Mucosa of rectum (tissue), 2 donors: ENCODE measurements around the gene CFAP53.
"Not testable (repeated sequence)": the region's sequence is repeated elsewhere in the genome, so short reads cannot be mapped to it uniquely, and the experiment has no call there.

Experiments
- H3K27ac ChIP-seq, 2 donors: one replicate each; pipeline ENCODE4 v1.7.0; 2013; ENCODE audit warnings: inconsistent platforms in 2 of 2, low read depth in 2 of 2, low read length in 2 of 2
- H3K27me3 ChIP-seq, 2 donors: one replicate each; pipeline ENCODE4 v1.7.0; 2013; ENCODE audit warnings: low read length in 2 of 2; ENCODE audit not compliant: control insufficient read depth in 2 of 2, insufficient read depth in 2 of 2
- H3K36me3 ChIP-seq, 2 donors: one replicate each; pipeline ENCODE4 v1.7.0; 2013; ENCODE audit warnings: low read length in 2 of 2; ENCODE audit not compliant: control insufficient read depth in 2 of 2, insufficient read depth in 2 of 2
- H3K4me1 ChIP-seq, 2 donors: one replicate each; pipeline ENCODE4 v1.7.0; 2013; ENCODE audit warnings: low read length in 2 of 2, mild to moderate bottlenecking in 1 of 2; ENCODE audit not compliant: control insufficient read depth in 2 of 2, insufficient read depth in 2 of 2
- H3K4me3 ChIP-seq, 2 donors: one replicate each; pipeline ENCODE4 v1.7.0; 2013; ENCODE audit warnings: low read length in 2 of 2
- H3K9ac ChIP-seq, 2 donors: one replicate each; pipeline ENCODE4 v1.7.0; 2013; ENCODE audit warnings: low read length in 2 of 2, low read depth in 1 of 2, mild to moderate bottlenecking in 1 of 2
- H3K9me3 ChIP-seq, 2 donors: one replicate each; pipeline ENCODE4 v1.7.0; 2013; ENCODE audit warnings: low read length in 2 of 2; ENCODE audit not compliant: control insufficient read depth in 2 of 2
- donor health status: healthy.
- donor health status: Normal muscosa, but diverticular disease.

CFAP53 gene

DNA sequence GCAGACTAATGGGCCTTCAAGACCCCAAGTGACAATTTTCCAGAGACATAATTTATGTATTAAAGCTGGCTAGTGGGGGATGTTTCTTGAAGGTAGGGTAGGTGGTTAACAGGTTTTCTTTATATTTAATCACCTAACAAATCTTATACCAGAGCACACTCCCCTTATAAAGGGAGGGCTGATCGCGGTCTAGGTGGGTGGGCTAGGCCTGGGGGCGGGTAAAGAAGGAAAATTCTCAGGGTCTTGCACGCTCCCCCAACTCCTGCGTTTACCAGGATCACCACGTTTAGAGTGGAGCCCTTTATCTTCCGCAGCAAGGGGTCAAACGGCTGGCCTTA, 41.1 kb upstream of the CFAP53 start:
- peaks cover 0 to 3% of the 10 kb centered on the region in 2 donors for H3K27me3 ChIP-seq
- H3K36me3 ChIP-seq = no peaks in the 10 kb centered on the region
- H3K9ac ChIP-seq = peak overlapping the region; percentile 21 to 28
- H3K27ac ChIP-seq = peak overlapping the region in 1 of 2 donors; percentile 38
- no peaks in the 10 kb centered on the region for H3K9me3 ChIP-seq
- H3K4me1 ChIP-seq = peaks cover 0 to 6% of the 10 kb centered on the region in 2 donors
- peak overlapping the region; percentile 63 to 78 for H3K4me3 ChIP-seq

- Histone ChIP-seq H3K4me3 (peak overlapping the region in 1 of 2 donors; percentile 78), H3K27me3 (peaks cover 0 to 3% of the 10 kb centered on the region in 2 donors), H3K9me3 (no peaks in the 10 kb centered on the region), H3K36me3 (no peaks in the 10 kb centered on the region), H3K27ac (peak overlapping the region in 1 of 2 donors; percentile 38), H3K4me1 (peaks cover 0 to 6% of the 10 kb centered on the region in 2 donors), H3K9ac (peak overlapping the region in 1 of 2 donors; percentile 28)
Measured at GRCh38 chr18:50306944-50307343, 40.6 kb upstream of the CFAP53 start.

GRCh38 chr18:50301074-50301473, 34.8 kb upstream of the CFAP53 start:
- peaks cover 0 to 12% of the 10 kb centered on the region in 2 donors for H3K27me3 ChIP-seq
- H3K4me3 ChIP-seq = no peak overlapping the region
- H3K9me3 ChIP-seq = no peaks in the 10 kb centered on the region
- no peak overlapping the region for H3K27ac ChIP-seq
- H3K9ac ChIP-seq = no peak overlapping the region
- peaks cover 0 to 3% of the 10 kb centered on the region in 2 donors for H3K4me1 ChIP-seq
- H3K36me3 ChIP-seq = no peaks in the 10 kb centered on the region

DNA sequence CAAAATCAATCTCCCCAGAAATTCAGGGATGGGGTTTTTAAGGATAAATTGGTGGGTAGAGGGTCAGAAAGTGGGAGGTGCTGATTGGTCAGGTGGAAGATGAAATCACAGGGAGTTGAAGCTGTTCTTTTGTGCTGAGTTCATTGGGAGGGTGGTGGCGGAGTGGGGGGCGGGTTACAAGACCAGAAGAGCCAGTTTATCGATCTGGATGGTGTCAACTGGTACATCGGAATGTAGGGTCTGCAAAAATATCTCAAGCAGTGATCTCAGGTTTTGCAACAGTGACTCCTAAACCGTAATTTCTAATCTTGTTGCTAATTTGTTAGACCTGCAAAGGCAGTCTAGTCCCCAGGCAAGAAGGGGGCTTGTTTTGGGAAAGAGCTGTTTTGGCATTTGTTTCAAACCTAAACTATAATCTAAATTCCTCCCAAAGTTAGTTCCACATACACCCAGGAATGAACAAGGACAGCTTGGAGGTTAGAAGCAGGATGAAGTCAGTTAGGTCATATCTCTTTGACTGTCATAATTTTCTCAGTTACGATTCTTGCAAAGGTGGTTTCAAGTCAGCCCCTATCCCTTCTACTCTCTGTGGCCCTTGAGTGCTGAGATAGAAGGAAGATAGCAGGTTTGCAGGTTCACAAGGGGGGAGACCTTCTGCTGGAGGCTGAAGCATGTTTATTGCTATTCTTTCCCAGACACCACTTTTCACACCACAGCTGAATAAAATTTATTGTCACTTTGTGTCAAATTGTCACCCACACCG, 33.5 kb upstream of the CFAP53 start:
- H3K4me1 ChIP-seq = peaks cover 0 to 3% of the 10 kb centered on the region in 2 donors
- H3K9me3 ChIP-seq = no peaks in the 10 kb centered on the region
- H3K4me3 ChIP-seq = no peak overlapping the region
- no peaks in the 10 kb centered on the region for H3K36me3 ChIP-seq
- H3K27me3 ChIP-seq = peaks cover 0 to 12% of the 10 kb centered on the region in 2 donors
- no peak overlapping the region for H3K9ac ChIP-seq
- no peak overlapping the region for H3K27ac ChIP-seq

GRCh38 chr18:50298443-50299284, 32.4 kb upstream of the CFAP53 start:
- no peaks in the 10 kb centered on the region for H3K36me3 ChIP-seq
- H3K4me1 ChIP-seq = peaks cover 0 to 3% of the 10 kb centered on the region in 2 donors
- no peak overlapping the region for H3K27ac ChIP-seq
- H3K9ac ChIP-seq = no peak overlapping the region
- H3K9me3 ChIP-seq = no peaks in the 10 kb centered on the region
- H3K27me3 ChIP-seq = peaks cover 0 to 12% of the 10 kb centered on the region in 2 donors
- H3K4me3 ChIP-seq = peak overlapping the region; percentile 67 to 79

- Histone ChIP-seq H3K4me3 (peak overlapping the region; percentile 67 to 79), H3K36me3 (no peaks in the 10 kb centered on the region), H3K9me3 (no peaks in the 10 kb centered on the region), H3K4me1 (peaks cover 0 to 3% of the 10 kb centered on the region in 2 donors), H3K27me3 (peaks cover 0 to 11% of the 10 kb centered on the region in 2 donors), H3K9ac (peak overlapping the region; percentile 26 to 41), H3K27ac (no peak overlapping the region)
Measured at GRCh38 chr18:50297621-50298442, 31.5 kb upstream of the CFAP53 start.

DNA sequence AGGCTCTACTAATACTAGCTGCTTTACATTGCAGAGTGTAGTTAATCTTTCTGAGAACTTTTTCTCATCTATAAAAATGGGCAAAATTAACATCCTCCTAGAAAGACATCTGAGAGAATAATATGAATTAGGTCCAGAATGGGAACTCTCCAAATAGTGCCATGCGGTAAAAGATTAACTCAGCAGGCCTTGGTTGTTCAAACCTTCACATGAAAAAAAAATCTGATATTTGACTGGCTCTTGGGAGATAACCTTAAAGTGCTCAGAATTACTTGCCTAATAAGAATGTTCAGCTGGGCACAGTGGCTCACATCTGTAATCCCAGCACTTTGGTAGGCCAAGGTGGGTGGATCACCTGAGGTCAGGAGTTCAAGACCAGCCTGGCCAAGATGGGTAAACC, 26.7 kb upstream of the CFAP53 start:
- Histone ChIP-seq H3K9ac (no peak overlapping the region), H3K27ac (no peak overlapping the region), H3K4me3 (no peak overlapping the region), H3K9me3 (no peaks in the 10 kb centered on the region), H3K36me3 (no peaks in the 10 kb centered on the region), H3K4me1 (peaks cover 0 to 3% of the 10 kb centered on the region in 2 donors), H3K27me3 (no peaks in the 10 kb centered on the region)

DNA sequence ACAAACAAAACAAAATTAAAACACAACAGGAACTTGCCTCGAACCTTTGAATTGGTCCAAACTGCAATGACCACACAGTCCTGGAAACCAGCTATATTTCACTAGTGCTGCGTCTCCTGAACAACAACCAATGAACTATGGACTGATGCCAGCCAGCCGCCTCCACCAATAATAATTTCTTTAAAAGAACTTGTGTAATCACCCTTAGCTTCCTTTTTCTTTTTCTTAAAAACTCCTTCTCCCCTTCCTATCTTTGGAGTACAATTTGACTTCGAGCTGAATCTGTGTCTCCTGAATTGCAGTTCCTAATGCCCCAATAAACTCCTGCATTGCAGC, 22.8 kb upstream of the CFAP53 start:
- Histone ChIP-seq H3K4me1 (peaks cover 9 to 14% of the 10 kb centered on the region in 2 donors), H3K4me3 (no peak overlapping the region), H3K27me3 (no peaks in the 10 kb centered on the region), H3K36me3 (peaks cover 11 to 17% of the 10 kb centered on the region in 2 donors), H3K9me3 (no peaks in the 10 kb centered on the region), H3K9ac (no peak overlapping the region), H3K27ac (no peak overlapping the region)

GRCh38 chr18:50288348-50289107, 22.2 kb upstream of the CFAP53 start:
- Histone ChIP-seq H3K4me3 (peak overlapping the region; percentile 83 to 99), H3K4me1 (peaks cover 9 to 14% of the 10 kb centered on the region in 2 donors), H3K27ac (peak overlapping the region; percentile 83 to 87), H3K36me3 (peaks cover 17 to 23% of the 10 kb centered on the region in 2 donors), H3K9ac (peak overlapping the region; percentile 92 to 93)
- not testable (repeated sequence) for H3K9me3 ChIP-seq, H3K27me3 ChIP-seq
